ENCODE data around the gene RHBDL2.
"Not testable (repeated sequence)": the region's sequence is repeated elsewhere in the genome, so short reads cannot be mapped to it uniquely, and the experiment has no call there.

The RHBDL2 gene, protein sequence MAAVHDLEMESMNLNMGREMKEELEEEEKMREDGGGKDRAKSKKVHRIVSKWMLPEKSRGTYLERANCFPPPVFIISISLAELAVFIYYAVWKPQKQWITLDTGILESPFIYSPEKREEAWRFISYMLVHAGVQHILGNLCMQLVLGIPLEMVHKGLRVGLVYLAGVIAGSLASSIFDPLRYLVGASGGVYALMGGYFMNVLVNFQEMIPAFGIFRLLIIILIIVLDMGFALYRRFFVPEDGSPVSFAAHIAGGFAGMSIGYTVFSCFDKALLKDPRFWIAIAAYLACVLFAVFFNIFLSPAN

DNA sequence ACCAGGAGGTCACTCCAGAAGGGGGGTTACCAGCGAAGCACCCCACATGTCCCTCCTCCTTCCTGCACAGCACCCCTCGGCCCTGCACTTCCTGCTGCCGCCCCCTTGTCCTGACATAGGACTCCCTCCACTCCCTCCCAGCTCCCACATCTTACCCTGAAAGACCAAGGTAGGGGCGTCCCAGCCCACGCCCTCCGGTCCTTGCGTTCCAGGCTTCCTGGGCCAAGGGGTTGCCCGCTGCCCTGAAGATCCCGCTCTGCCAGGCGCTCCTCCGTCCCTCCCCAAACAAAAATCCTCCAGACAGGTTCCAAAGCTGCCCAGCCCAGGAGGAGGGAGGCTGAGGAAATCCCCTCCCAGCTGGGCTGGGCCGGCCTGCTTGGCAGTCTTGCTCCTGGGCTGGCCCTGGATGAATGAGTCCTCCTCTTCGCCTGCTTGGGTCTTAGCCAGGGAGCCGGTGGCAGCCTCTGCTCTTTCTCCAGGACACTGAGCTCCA lies at the start of gene RHBDL2:
RHBDL2 (minus strand) TSS at position 304 of the 493 bp plus-strand sequence. CDS start 22,618 bp downstream, outside the sequence.
- no peak for DNase-seq

DNA sequence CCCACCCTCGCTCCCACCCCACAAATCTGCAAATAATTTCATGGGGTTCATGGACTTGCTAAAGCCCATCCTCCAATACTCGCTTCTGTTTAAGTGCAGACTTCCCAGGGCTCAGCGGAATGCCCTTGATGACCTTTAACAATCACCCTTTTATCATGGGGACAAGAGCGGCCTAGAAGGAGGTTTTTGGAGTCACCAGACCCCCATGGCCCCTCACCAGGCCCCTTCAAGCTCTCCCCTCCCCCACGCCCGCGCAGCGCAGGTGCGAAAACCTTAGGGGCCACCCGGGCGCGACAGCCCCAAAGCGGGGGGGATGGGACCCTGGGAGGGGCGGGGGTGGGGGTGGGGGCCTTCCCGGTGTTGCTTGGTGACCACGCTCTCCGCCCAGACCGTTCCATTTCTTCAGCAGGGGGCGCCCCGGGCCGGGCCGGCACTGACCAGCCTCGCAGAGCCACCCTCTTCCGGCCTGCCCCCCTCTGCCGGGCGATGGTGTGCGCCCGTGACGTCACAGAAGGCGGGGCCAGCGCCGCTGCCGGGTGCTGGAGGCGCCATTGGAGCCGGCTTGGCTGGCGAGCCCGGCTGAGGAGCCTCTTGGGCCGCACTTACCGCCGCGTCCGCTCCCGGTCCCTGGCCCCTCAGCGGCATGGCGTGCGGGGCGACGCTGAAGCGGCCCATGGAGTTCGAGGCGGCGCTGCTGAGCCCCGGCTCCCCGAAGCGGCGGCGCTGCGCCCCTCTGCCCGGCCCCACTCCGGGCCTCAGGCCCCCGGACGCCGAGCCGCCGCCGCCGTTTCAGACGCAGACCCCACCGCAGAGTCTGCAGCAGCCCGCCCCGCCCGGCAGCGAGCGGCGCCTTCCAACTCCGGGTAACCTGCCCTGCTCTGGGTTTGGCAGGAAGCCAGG lies 49.4 kb upstream of the RHBDL2 start, which contains the start of gene AKIRIN1:
AKIRIN1 (plus strand) TSS at position 539 of the 900 bp plus-strand sequence; CDS start at position 644, 105 bp downstream.
- peak; percentile 74 to 96 (median 86) for DNase-seq

DNA sequence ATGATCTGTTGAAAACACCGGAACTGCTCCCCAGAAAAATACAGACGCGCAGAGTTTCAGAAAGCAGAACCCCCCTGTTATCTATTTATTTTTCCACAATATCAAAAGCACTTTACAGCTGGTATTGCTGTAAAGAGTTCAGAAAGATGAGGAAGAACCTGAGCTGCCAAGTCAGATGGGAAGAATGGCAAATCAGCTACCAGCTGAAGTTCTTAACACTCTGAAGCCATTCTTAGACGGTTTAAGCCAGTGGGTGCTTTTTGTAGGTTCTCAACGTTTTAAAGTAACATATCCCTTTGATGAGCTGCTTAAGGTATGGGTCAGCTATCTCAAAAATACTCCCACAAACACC lies 48.7 kb upstream of the RHBDL2 start:
- DNase-seq = no peak

DNA sequence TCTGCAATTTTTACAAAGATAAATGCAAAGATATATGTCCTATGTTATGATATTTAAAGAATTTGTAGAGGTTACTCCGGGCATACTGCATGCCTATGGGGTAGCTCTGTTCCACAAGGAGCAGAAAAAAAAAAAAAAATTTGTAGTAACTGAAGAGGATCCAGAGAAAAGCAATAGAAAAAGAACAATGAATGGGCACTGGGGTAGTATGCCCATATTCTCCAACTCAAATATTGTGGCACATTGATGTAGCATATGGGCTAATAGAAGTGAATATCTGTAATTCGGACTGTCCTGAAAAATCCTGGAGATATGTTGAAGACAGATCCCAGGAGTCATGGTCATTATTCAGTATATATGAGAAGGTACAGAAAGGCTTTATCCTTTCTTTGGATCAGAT lies 48.3 kb upstream of the RHBDL2 start:
- DNase-seq = no peak

DNA sequence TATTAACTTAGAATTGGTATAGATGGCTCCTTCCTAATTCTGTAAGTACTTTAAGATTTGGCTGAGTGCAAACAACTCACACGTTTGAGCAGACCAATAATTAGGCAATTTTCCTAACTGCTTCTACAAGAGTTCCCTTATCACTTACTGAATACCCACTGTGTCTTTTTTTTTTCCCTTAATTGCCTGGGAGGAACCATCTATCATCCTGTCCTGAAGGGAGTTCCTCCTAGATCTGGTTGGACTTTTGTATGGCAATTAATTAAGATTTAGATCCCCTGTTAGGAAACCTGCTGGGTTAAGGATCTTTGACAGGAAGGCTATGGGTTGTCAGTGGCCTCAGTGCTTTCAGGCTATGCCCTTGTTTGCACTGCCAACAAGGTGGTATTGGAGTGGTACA lies 37.8 kb upstream of the RHBDL2 start:
- not testable (repeated sequence) for DNase-seq

DNA sequence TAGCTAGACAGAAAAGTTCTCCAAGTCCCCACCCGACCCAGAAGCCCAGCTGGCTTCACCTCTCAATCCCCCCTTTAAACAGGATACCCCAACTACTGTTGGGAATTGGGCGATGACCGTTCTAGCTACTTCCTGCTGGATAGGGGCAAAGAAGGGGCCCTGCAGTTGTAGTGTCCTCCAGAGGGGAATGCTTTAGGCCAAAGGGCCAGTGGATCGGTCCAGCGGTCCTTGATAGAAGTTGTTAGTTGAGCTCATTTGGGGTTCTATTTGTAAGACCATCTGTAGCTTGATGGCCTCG lies 36.6 kb upstream of the RHBDL2 start:
- DNase-seq = peak in 3 of 6 experiments; percentile 21 to 78 (median 61)

DNA sequence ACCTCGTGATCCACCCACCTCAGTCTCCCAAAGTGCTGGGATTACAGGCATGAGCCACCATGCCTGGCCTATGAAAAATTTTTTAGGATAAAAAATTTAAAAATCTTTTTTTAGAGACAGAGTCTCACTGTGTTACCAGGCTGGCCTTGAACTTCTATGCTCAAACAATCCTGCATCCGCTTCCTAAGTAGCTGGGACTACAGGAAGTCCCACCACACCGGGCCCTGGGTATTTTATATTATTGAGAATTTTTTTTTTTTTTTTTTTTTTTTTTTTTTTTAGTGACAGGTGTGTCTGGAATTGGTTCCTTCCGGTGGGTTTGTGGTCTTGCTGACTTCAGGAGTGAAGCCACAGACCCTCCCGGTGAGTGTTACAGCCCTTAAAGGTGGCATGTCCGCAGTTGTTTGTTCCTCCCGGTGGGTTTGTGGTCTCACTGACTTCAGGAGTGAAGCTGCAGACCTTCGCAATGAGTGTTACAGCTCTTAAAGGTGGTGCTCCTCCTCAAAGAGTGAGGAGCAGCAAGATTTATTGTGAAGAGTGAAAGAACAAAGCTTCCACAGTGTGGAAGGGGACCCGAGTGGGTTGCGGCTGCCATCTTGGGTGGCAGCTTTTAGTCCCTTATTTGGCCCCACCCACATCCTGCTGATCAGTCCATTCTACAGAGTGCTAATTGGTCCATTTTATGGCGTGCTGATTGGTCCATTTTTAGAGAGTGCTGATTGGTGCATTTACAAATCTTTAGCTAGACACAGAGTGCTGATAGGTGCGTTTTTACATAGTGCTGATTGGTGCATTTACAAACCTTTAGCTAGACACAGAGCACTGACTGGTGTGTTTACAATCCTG lies 36.0 kb upstream of the RHBDL2 start:
- DNase-seq = peak; percentile 54 to 87 (median 80)

DNA sequence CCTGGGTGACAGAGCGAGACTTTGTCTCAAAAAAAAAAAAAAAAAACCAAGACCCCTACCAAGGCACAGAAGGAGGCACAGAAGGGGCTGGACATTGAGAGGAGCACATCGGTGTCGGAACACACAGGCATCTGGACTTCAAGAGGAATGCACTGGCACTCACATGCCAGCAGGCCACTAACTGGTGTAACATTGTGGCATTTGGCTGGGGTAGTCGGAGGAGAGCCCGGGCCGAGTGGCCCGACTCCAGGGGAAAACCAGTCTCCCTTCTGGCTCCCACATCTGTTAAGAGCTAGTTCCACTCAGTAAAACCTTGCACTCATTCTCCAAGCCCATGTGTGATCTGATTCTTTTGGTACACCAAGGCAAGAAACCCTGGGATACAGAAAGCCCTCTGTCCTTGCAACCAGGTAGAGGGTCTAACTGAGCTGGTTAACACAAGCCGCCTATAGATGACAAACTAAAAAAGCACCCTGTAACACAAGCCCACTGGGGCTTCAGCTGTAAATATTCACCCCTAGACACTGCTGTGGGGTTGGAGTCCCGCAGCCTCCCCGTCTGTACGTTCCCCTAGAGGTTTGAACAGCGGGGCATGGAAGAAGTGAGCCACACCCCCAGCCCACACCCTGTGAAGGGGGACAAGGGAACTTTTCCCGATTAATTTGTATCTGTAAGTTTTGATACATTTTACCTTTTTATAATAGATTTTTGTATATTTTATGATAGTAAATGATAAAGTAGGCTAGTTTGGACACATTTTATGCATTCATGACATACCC lies 32.2 kb upstream of the RHBDL2 start:
- no peak for DNase-seq

DNA sequence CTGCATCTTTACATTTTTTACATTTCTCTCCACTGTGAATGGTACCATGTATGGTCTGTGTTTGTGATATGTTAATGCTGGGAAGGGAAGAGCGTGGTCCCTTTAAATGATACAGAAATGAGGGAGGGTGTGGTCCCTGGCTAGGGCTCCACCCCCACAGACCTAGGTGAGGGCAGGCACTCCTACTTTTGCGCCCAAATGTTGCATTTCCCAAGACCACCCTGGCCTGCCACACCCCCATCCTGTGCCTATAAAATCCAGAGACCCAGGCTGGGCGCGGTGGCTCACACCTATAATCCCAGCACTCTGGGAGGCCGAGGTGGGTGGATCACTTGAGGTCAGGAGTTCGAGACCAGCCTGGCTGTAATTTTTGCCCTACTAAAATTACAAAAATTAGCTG lies 31.5 kb upstream of the RHBDL2 start:
- DNase-seq = not testable (repeated sequence)

DNA sequence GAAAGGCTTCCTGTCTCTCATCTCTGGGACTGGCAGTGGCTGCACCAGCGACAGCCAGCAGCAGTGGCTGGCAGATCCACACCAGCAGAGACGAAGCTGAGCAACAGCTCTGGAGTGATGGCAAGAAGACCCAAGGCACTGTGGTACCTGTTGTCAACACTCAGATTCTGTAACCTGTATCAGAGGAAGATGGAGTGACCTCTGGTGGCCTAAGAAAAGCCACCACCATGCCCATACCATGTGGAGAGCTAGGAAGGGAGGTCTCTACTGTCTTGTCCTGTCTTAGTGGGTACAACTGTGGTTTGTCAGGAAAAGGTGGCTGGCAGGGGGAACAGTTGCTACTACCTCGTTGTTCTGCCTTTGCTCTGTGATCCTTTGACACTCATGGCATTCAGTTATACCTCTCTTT lies 22.5 kb upstream of the RHBDL2 start:
- peak in 2 of 6 experiments; percentile 5 to 32 for DNase-seq

DNA sequence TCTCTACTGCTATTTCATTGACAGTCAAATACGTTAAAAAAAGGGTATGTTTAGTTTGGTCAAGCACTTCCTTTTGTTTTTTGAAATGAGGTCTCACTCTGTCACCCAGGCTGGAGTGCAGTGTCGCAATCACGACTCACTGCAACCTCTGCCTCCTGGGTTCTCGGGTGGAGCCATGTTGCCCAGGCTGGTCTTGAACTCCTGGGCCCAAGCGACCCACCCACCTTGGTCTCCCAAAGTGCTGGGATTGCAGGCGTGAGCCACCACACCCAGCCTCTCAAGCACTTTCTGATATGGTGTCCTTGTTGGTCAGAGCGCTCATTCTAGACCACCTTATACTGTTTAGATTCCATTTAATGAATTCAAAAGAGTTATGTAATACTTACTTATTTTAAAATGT lies 20.9 kb upstream of the RHBDL2 start:
- DNase-seq = no peak

DNA sequence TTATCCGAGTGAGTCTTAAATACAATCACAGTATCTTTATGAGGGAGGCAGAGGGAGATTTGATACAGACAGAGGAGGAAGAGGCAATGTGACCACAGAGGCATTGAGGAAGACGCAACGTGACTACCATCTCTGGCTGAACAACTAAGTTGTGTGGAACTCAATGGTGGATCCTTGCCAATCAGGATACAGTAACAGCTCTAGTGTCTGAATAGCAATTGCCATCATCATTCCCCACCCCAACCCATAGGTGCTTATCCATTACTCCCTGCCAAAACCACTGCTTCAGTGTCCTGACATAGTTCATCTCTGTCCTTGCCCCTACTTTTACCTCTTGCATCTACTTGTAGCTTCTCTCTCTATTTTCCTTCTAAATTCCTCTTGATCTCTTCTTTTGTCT lies 20.5 kb upstream of the RHBDL2 start:
- no peak for DNase-seq

DNA sequence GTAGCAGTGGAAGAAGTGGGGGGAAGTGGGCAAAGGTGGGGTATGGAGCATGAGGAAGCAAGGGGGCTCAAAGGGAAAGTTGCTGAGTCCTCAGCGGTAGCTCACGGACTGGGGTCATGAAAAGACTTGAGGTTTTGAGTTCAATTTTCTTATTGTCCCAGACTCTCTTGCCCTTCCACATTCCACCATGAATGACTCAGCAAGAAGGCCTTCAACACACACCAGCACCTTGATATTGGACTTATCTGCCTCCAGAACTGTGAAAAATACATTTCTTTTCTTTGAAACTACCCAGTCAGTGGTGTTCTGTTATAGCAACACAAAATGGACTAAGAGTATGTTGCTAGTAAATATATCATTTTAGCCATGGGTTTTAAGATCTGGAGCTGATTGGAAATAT lies 17.3 kb upstream of the RHBDL2 start:
- DNase-seq = no peak

DNA sequence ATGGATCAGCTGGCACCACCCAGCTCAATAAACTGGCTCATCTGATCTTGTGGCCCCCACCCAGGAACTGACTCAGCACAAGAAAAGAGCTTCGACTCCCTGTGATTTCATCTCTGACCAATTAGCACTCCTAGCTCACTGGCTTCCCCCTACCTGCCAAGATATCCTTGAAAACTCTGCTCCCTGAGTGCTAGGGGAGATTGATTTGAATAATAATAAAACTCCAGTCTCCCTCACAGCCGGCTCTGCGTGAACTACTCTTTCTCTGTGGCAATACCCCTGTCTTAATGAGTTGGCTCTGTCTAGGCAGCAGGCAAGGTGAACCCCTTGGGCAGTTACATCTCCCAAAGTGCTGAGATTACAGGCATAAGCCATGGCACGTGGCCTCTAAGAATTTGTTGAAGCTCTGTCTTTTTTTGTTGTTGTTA lies 11.8 kb upstream of the RHBDL2 start:
- no peak for DNase-seq

DNA sequence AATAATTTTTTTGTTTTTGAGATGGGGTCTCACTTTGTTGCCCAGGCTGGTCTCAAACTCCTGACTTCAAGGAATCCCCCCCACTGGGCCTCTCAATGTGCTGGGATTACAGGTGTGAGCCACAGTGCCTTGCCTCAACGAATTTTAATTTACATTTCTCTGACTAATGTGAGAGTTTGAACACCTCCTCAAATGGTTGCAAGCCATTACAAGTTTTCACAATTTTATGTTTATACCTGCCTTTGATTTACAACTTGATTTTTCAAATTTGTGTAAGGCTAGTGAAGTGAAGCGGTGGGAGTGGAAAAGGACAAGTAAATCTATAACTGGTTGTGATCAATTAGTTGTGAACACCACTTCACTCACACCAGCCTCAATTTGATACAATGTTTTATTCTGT lies 8.9 kb upstream of the RHBDL2 start:
- DNase-seq = no peak

DNA sequence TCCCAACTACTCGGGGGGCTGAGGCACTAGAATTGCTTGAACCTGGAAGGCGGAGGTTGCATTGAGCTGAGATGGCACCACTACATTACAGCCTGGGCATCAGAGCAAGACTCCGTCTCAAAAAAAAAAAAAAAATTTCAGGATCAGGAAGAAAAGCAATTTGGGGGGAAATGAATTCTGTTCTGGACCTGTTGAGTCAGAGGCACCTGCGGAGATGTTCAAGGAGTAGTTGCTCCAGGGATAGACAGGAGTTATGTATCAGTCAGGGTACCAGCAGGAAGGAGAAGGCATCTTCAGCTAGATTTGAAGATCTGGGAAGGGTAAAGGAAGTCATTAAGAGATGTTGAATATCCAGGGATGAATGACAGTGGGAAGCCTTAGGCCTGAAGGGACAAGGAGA lies 2.9 kb upstream of the RHBDL2 start:
- no peak for DNase-seq

DNA sequence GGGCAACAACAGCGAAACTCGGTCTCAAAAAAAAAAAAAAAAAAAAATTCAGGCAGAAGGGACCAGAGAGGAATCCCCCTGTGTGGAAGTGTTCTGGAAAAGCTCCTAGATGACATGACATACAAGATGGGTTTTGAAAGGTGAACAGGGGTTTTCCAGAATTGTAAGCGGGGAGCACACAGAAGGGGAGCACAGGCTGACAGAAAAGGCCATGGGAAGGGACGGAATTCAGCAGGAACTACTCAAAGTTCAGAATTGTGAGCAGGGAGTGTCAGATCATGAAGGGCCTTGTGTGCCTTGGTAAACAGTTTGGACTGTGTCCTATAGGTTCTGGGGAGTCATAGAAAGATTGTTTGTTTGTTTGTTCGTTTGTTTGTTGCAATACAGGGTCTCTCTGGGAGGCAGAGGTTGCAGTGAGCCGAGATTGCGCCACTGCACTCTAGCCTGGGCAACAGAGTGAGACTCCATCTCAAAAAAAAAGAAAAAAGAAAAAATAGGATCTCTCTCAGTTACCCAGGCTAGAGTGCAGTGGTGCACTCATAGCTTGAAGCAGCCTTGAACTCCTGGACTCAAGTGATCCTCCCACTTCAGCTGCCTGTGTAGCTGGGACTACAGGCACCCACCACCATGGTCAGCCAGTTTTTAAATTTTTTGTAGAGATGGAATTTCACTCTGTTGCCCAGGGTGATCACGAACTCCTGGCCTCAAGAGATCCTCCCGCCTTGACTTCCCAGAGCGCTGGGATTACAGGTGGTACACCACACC lies 1.2 kb upstream of the RHBDL2 start:
- DNase-seq = no peak

DNA sequence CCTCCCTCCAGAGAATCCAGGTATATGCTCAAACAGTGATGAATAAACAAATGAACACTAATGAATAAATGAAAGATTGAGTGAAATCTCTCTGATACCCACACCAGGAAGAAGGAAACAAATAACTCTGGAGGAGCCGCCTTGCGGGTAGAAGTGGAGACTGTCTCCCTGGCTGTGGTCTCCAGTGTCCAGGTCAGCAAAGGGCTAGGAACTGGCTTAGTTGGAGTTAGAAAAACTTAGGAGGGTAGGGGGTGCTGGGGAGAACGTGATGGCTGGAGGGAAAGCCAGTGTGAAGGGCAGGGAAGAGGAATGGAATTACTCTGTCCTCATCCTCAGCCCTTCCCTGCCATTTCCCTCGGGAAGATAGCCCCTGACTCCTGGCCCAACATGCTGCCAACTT lies 537 bp downstream of the RHBDL2 start:
- no peak for DNase-seq

DNA sequence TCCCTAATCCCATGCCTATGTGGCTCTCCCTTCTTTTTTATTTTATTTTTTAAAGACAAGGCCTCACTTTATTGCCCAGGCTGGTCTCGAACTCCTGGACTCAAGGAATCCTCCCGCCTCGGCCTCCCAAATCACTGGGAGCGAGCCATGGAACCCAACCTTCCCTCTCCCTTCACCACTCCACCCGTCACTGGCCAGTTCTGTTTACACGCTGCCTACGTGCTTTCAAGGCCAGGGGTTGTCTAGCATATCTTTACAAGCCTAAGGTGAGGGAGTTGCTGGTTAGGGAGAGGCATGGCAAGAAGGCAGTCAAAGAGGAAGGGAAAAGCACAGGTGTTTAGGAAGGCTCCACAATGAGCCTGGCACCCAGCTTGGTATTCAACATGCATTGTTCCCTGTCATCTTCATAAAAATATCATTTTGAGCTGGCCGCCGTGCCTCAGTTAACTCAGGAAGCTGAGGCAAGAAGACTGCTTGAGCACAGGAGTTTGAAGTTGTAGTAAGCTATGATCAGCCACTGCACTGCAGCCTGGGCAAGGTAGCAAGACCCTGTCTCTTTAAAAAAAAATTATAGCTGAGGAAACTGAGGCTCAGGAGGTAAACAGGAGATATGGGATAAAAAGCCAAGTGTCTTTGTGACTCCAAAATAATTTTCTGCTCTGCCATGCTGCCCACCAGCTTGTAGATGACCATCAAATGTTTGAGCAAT lies 1.1 kb downstream of the RHBDL2 start:
- no peak for DNase-seq

DNA sequence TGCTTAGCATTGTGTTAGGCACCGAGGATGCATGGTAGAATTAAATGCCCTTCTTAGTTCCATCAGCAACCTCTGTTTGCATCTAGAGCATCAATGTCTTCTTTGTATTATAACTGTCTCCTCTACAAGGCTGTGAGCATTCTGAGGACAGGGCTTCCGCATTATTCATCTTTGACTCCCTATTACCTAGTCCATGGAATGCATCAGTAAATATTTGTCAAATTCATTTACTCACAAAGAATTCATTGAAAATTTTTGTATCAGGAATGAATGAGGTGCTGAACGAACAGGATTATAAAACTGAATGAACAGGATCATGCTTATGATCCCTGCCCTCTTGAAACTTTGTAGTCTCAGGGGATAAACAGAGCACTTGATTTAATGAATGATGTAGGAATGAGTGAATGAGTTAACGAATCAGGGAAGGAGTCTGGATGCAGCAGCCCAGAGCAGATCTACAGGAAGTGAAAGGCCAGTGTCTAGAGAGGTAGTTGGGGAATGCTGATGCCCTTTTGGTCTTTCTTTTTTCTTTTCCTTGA lies 2.8 kb downstream of the RHBDL2 start:
- DNase-seq = no peak

DNA sequence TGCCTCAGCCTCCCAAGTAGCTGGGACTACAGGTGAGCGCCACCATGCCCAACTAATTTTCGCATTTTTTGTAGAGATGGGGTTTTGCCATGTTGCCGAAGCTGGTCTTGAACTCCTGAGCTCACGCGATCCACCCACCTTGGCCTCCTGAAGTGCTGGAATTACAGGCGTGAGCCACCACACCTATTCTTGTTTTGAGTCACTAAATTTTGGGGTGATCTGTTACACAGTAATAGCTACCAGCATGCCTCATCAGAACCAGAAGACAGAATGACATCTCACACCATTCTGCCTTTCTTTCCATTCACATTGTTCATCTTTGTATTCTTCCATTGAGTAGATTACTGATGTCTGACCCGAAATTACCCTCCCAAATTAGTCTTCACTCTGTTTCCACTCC lies 9.1 kb downstream of the RHBDL2 start:
- no peak for DNase-seq
